ENCODE results near the gene TULP4. TPM values are rescaled to one million over a fixed set of nuclear protein-coding genes. Genes with fewer than 3 reads are reported as not detected.

TULP4 gene
- total and polyA plus RNA-seq, 2 of the 8 experiments (the other 6 are each of a cell fraction or from before 2014, with no cell fraction given): 7.7 to 51.6 TPM

- Histone ChIP-seq H3K4me3 (ENCODE audit: extremely low read depth in 1 of 4, insufficient read depth in 2 of 4, low read depth in 3 of 4, low read length in 4 of 4) (no peak overlapping the region), H2BK120ac (replicated peaks; ENCODE audit: low read depth, low read length) (no peak overlapping the region), H3K14ac (ENCODE audit: insufficient read length) (no peak overlapping the region), H3K27ac (ENCODE audit: low read depth, low read length) (no peak overlapping the region), H3K4ac (replicated peaks; ENCODE audit: insufficient read length, low read depth, low read length) (no peak overlapping the region), H3K79me1 (ENCODE audit: low read depth, low read length) (no peaks in the 10 kb centered on the region; the same call in 1 of the 2 replicates), H3K23ac (ENCODE audit: insufficient read length) (no peak overlapping the region), H2BK15ac (ENCODE audit: low read length) (no peak overlapping the region), H4K20me1 (replicated peaks in 1 of 2; ENCODE audit: control insufficient read depth in 1 of 2, insufficient read depth in 2 of 2, low read length in 2 of 2) (peaks cover 0 to 1% of the 10 kb centered on the region in 2 experiments), H3K56ac (replicated peaks; ENCODE audit: insufficient read length, low read depth, low read length) (no peak overlapping the region), H2BK5ac (ENCODE audit: low read depth, low read length) (no peak overlapping the region), H3K79me2 (ENCODE audit: control insufficient read depth in 1 of 2, insufficient read depth in 2 of 2, low read length in 2 of 2) (peaks cover 0 to 12% of the 10 kb centered on the region in 2 experiments; a peak in 2 of 4 replicates), H4K5ac (ENCODE audit: insufficient read length, low read depth, low read length) (no peak overlapping the region), H3K23me2 (ENCODE audit: low read depth, low read length) (no peaks in the 10 kb centered on the region), H2BK20ac (ENCODE audit: low read length) (no peak overlapping the region), H4K91ac (replicated peaks; ENCODE audit: insufficient read length, low read length) (no peak overlapping the region), H3K18ac (ENCODE audit: extremely low read depth, low read length) (no peak overlapping the region), H2AK5ac (ENCODE audit: low read depth, low read length) (no peak overlapping the region), H3K4me2 (ENCODE audit: insufficient read depth in 1 of 2, low read depth in 2 of 2, low read length in 2 of 2) (no peak overlapping the region), H3K4me1 (replicated peaks in 1 of 4; ENCODE audit: control insufficient read depth in 3 of 4, insufficient read depth in 4 of 4, low read length in 3 of 4) (peaks cover 0 to 4% (median 0%) of the 10 kb centered on the region in 4 experiments; a peak in 2 of 7 replicates), H3K27me3 (replicated peaks in 1 of 4; ENCODE audit: control insufficient read depth in 3 of 4, extremely low read depth in 1 of 4, insufficient read depth in 3 of 4, low read length in 3 of 4) (no peaks in the 10 kb centered on the region), H3K9ac (replicated peaks in 1 of 4; ENCODE audit: extremely low read depth in 1 of 4, low read depth in 3 of 4, low read length in 3 of 4) (no peak overlapping the region), H2AFZ (ENCODE audit: low read length) (no peak overlapping the region), H3K9me3 (ENCODE audit: insufficient read depth in 2 of 2, low read depth in 1 of 2, low read length in 1 of 2) (peaks cover 7 to 22% of the 10 kb centered on the region in 2 experiments; a peak in 2 of 4 replicates), H3K36me3 (ENCODE audit: control insufficient read depth in 2 of 4, insufficient read depth in 4 of 4, low read length in 3 of 4) (peaks cover 0 to 7% (median 0%) of the 10 kb centered on the region in 4 experiments; a peak in 1 of 8 replicates), H2BK12ac (ENCODE audit: low read depth, low read length) (no peak overlapping the region), H4K8ac (ENCODE audit: extremely low read depth, insufficient read depth, low read length) (no peak overlapping the region)
- ChIA-PET POLR2A (ENCODE audit: partially characterized antibody) (no interaction called here), CTCF (ENCODE audit: partially characterized antibody) (interaction anchor here (1.2 to 1.5 kb wide), 2 partner anchors 36 to 108 kb away, joined by 3 read pairs; no protein-coding TSS in a partner anchor)
- TF ChIP-seq SUZ12 (IDR thresholded peaks at IDR 0.05; ENCODE audit: low read length) (no peak), CBX5 (IDR thresholded peaks at IDR 0.05; ENCODE audit: low read depth, low read length) (no peak), MAFK (IDR thresholded peaks at IDR 0.05; ENCODE audit: low read depth, low read length) (no peak), CEBPB (IDR thresholded peaks at IDR 0.05; ENCODE audit: low read depth, low read length) (no peak), RFX5 (IDR thresholded peaks at IDR 0.05; ENCODE audit: borderline replicate concordance, low read depth, low read length) (no peak), SP4 (IDR thresholded peaks at IDR 0.05; ENCODE audit: low read length) (no peak), TAF1 (IDR thresholded peaks at IDR 0.05; ENCODE audit: low read depth, low read length) (no peak)
- FAIRE-seq: no peak
- no peak for DNase-seq (ENCODE audit: low read depth in 1 of 2, low spot score in 2 of 2)
- WGBS, 2 experiments (ENCODE audit: extremely low coverage in 1 of 2, insufficient coverage in 1 of 2, insufficient read length in 1 of 2, insufficient replicate concordance in 2 of 2, low coverage in 1 of 2, low lambda C conversion rate in 2 of 2, missing lambda C conversion rate in 1 of 2): 94% methylated on average over 13 of the region's 13 CpGs; no CpG with 5 or more reads in 1 of the 2 experiments
Observed at GRCh38 chr6:158353883-158354877, 41.9 kb downstream of the TULP4 start.
